Measurements from ENCODE around the gene HLX.

HLX gene

GRCh38 chr1:220884109-220884980, 5.1 kb downstream of the HLX start:
- DNase-seq = no peak

- no peak for DNase-seq
Observed at GRCh38 chr1:220884981-220885918, 6.0 kb downstream of the HLX start.

GRCh38 chr1:220885971-220886370, 6.7 kb downstream of the HLX start:
- no peak for DNase-seq

- DNase-seq = no peak
Observed at GRCh38 chr1:220886470-220887201, 7.4 kb downstream of the HLX start.

GRCh38 chr1:220887202-220887519, 7.9 kb downstream of the HLX start:
- DNase-seq = no peak

GRCh38 chr1:220887520-220888416, 8.5 kb downstream of the HLX start:
- DNase-seq = no peak

GRCh38 chr1:220888417-220888986, 9.3 kb downstream of the HLX start:
- DNase-seq = no peak

GRCh38 chr1:220889333-220889732, 10.1 kb downstream of the HLX start:
- no peak for DNase-seq

GRCh38 chr1:220889848-220890287, 10.6 kb downstream of the HLX start:
- DNase-seq = no peak

GRCh38 chr1:220890602-220891001, 11.4 kb downstream of the HLX start:
- no peak for DNase-seq

GRCh38 chr1:220891224-220892085, 12.2 kb downstream of the HLX start:
- DNase-seq = no peak

GRCh38 chr1:220892086-220892376, 12.8 kb downstream of the HLX start:
- no peak for DNase-seq

- DNase-seq = no peak
Observed at GRCh38 chr1:220892997-220893700, 13.9 kb downstream of the HLX start.

GRCh38 chr1:220893701-220894024, 14.4 kb downstream of the HLX start:
- no peak for DNase-seq

GRCh38 chr1:220894025-220894923, 15.0 kb downstream of the HLX start:
- DNase-seq = no peak

- no peak for DNase-seq
Observed at GRCh38 chr1:220894924-220895256, 15.6 kb downstream of the HLX start.

GRCh38 chr1:220895412-220895946, 16.2 kb downstream of the HLX start:
- DNase-seq = no peak

GRCh38 chr1:220896092-220896491, 16.8 kb downstream of the HLX start:
- DNase-seq = no peak

- no peak for DNase-seq
Observed at GRCh38 chr1:220900842-220901241, 21.6 kb downstream of the HLX start.
